ENCODE data around the gene LACC1. TPM values are rescaled to one million over a fixed set of nuclear protein-coding genes. Genes with fewer than 3 reads are reported as not detected.
A peak's percentile ranks its signal among the peaks of the same experiment; 100 is the strongest.

LACC1 gene
- total RNA-seq, 1 donor from 2014 or later = 1.7 TPM

GRCh38 chr13:43905435-43906031 lies 25.8 kb downstream of the LACC1 start:
- no peak overlapping the region for H3K4me3 Mint-ChIP-seq (ENCODE audit: unreplicated experiment)
- H3K9me3 Mint-ChIP-seq (ENCODE audit: unreplicated experiment) = no peaks in the 10 kb centered on the region
- no peaks in the 10 kb centered on the region for H3K36me3 Mint-ChIP-seq (ENCODE audit: unreplicated experiment)
- H3K27ac Mint-ChIP-seq (ENCODE audit: unreplicated experiment) = no peak overlapping the region
- H3K4me1 Mint-ChIP-seq (ENCODE audit: low read depth, unreplicated experiment) = no peaks in the 10 kb centered on the region
- peak; percentile 82 for TF ChIP-seq CTCF (IDR thresholded peaks at IDR 0.05; ENCODE audit: partially characterized antibody, unreplicated experiment)
- no peak for DNase-seq
- no peaks in the 10 kb centered on the region for H3K27me3 Mint-ChIP-seq (ENCODE audit: unreplicated experiment)

GRCh38 chr13:43908156-43909126 lies 28.7 kb downstream of the LACC1 start:
- no peaks in the 10 kb centered on the region for H3K4me1 Mint-ChIP-seq (ENCODE audit: low read depth, unreplicated experiment)
- no peak overlapping the region for H3K4me3 Mint-ChIP-seq (ENCODE audit: unreplicated experiment)
- TF ChIP-seq CTCF (IDR thresholded peaks at IDR 0.05; ENCODE audit: partially characterized antibody, unreplicated experiment) = peak; percentile 83
- no peak overlapping the region for H3K27ac Mint-ChIP-seq (ENCODE audit: unreplicated experiment)
- no peak for DNase-seq
- no peaks in the 10 kb centered on the region for H3K9me3 Mint-ChIP-seq (ENCODE audit: unreplicated experiment)
- H3K36me3 Mint-ChIP-seq (ENCODE audit: unreplicated experiment) = no peaks in the 10 kb centered on the region
- H3K27me3 Mint-ChIP-seq (ENCODE audit: unreplicated experiment) = no peaks in the 10 kb centered on the region

- Mint-ChIP-seq H3K9me3 (ENCODE audit: unreplicated experiment) (no peaks in the 10 kb centered on the region), H3K4me1 (ENCODE audit: low read depth, unreplicated experiment) (no peaks in the 10 kb centered on the region), H3K36me3 (ENCODE audit: unreplicated experiment) (no peaks in the 10 kb centered on the region), H3K27ac (ENCODE audit: unreplicated experiment) (no peak overlapping the region), H3K4me3 (ENCODE audit: unreplicated experiment) (no peak overlapping the region), H3K27me3 (ENCODE audit: unreplicated experiment) (no peaks in the 10 kb centered on the region)
- no peak for TF ChIP-seq CTCF (IDR thresholded peaks at IDR 0.05; ENCODE audit: partially characterized antibody, unreplicated experiment)
- DNase-seq = no peak
Measured at GRCh38 chr13:43910856-43911255, 31.2 kb downstream of the LACC1 start.

- Mint-ChIP-seq H3K9me3 (ENCODE audit: unreplicated experiment) (no peaks in the 10 kb centered on the region), H3K36me3 (ENCODE audit: unreplicated experiment) (no peaks in the 10 kb centered on the region), H3K4me3 (ENCODE audit: unreplicated experiment) (no peak overlapping the region), H3K27me3 (ENCODE audit: unreplicated experiment) (no peaks in the 10 kb centered on the region), H3K27ac (ENCODE audit: unreplicated experiment) (no peak overlapping the region), H3K4me1 (ENCODE audit: low read depth, unreplicated experiment) (no peaks in the 10 kb centered on the region)
- no peak for DNase-seq
- TF ChIP-seq CTCF (IDR thresholded peaks at IDR 0.05; ENCODE audit: partially characterized antibody, unreplicated experiment) = no peak
Measured at GRCh38 chr13:43911278-43911677, 31.6 kb downstream of the LACC1 start.

- H3K27ac Mint-ChIP-seq (ENCODE audit: unreplicated experiment) = no peak overlapping the region
- no peaks in the 10 kb centered on the region for H3K4me1 Mint-ChIP-seq (ENCODE audit: low read depth, unreplicated experiment)
- DNase-seq = no peak
- no peak for TF ChIP-seq CTCF (IDR thresholded peaks at IDR 0.05; ENCODE audit: partially characterized antibody, unreplicated experiment)
- no peaks in the 10 kb centered on the region for H3K27me3 Mint-ChIP-seq (ENCODE audit: unreplicated experiment)
- H3K4me3 Mint-ChIP-seq (ENCODE audit: unreplicated experiment) = no peak overlapping the region
- H3K36me3 Mint-ChIP-seq (ENCODE audit: unreplicated experiment) = no peaks in the 10 kb centered on the region
- no peaks in the 10 kb centered on the region for H3K9me3 Mint-ChIP-seq (ENCODE audit: unreplicated experiment)
Measured at GRCh38 chr13:43911871-43912270, 32.2 kb downstream of the LACC1 start.

Data from glutamatergic neuron (in vitro differentiated cells).